Measurements from ENCODE around the gene OSBP.

DNA sequence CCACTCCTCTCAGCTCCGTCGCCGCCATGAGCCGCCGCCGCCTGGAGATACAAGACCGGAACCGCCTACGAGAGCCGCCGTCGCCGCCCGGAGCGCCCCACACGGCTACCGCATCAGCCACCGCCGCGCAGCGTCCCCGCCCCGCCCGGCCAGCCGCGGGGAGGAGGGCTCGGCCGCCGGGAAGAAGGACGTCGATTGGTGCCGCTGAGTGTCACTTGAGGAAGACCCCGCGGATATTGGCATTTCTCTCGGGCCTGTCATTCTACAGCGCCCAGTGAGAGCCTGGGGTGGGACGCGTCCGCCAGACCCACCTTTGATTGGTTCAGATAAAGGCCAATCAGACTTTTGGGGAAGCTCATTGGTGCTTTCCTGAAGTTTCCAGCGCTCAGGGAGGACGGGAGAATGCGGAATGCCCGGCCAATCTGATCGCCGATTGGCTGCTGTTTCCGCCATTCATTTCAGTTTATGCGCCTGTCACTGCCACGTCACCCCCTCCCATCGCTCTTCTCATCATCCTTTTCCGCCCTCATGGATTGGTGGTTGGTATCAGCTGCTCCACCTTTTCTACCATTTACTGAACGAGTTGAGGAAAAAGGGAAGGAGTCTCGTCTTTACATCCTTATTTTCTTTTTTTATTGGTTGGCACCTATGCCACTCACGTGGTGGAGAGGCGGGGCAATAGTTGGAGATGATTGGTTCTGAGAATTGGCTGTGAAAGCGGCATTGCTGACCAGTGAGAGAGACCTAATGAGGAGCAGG lies at the start of gene OSBP:
- TF ChIP-seq, protein P1, sequence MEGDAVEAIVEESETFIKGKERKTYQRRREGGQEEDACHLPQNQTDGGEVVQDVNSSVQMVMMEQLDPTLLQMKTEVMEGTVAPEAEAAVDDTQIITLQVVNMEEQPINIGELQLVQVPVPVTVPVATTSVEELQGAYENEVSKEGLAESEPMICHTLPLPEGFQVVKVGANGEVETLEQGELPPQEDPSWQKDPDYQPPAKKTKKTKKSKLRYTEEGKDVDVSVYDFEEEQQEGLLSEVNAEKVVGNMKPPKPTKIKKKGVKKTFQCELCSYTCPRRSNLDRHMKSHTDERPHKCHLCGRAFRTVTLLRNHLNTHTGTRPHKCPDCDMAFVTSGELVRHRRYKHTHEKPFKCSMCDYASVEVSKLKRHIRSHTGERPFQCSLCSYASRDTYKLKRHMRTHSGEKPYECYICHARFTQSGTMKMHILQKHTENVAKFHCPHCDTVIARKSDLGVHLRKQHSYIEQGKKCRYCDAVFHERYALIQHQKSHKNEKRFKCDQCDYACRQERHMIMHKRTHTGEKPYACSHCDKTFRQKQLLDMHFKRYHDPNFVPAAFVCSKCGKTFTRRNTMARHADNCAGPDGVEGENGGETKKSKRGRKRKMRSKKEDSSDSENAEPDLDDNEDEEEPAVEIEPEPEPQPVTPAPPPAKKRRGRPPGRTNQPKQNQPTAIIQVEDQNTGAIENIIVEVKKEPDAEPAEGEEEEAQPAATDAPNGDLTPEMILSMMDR (conservative IDR thresholded peaks at IDR 0.05; ENCODE audit: low read depth, low read length), result no peak
- no peak for TF ChIP-seq EZH2phosphoT487 (IDR thresholded peaks at IDR 0.05; ENCODE audit: borderline replicate concordance, low read length)
- TF ChIP-seq EZH2 (IDR thresholded peaks at IDR 0.05; ENCODE audit: low read length, unreplicated experiment), result no peak
